Tibial nerve (tissue), 3 donors: ENCODE results near the gene CALML3.

Experiments
- CTCF ChIP-seq, 5 experiments: fragments of 200-600 bp in 3 of 5; fragments of 450-650 bp in 2 of 5; sonication (generic) in 3 of 5; IDR thresholded peaks; one replicate each; pipeline ENCODE4 v1.5.1; 2016 to 2019; ENCODE audit warnings: antibody characterized with exemption in 5 of 5, mild to moderate bottlenecking in 3 of 5, moderate library complexity in 2 of 5
- POLR2A ChIP-seq, 2 donors: fragments of 450-650 bp; IDR thresholded peaks; one replicate each; pipeline ENCODE4 v1.6.1; 2017; ENCODE audit warnings: antibody characterized with exemption in 2 of 2, mild to moderate bottlenecking in 2 of 2, moderate library complexity in 2 of 2

- no peak for TF ChIP-seq POLR2A (IDR thresholded peaks at IDR 0.05)
- TF ChIP-seq CTCF (IDR thresholded peaks at IDR 0.05), result no peak
Observed at GRCh38 chr10:5537684-5538083, 12.9 kb downstream of the CALML3 start.
